ENCODE results near the gene GOLGA6L7.
"Not testable (repeated sequence)": the region's sequence is repeated elsewhere in the genome, so short reads cannot be mapped to it uniquely, and the experiment has no call there.

Gene GOLGA6L7

DNA sequence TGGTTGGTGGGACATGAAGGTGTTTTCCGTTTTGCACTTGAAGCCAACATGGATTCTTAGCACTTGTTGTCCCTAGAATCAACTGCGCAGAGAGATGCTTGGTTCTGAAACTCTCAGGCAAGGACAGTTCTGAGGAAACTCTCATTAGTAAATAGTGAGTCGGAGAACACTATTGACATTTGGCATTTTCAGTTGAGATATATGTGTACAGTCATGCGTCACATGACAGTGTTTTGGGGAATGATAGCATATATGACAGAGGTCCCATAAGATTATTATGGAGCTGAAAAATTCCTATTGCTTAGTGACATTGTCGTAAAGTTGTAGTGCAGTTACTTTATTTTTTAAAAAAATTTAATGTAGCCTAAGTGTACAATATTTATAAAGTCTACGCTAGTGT, 43.1 kb upstream of the GOLGA6L7 start:
- H3K79me2 ChIP-seq (ENCODE audit: control insufficient read depth, low read length) = no peaks in the 10 kb centered on the region

GRCh38 chr15:28890711-28891495, 42.5 kb upstream of the GOLGA6L7 start:
- H3K9me2 ChIP-seq (replicated peaks; ENCODE audit: control insufficient read depth, low read length) = no peaks in the 10 kb centered on the region
- no peaks in the 10 kb centered on the region for H3K36me3 ChIP-seq (ENCODE audit: control insufficient read depth, low read length)
- H3K27me3 ChIP-seq (ENCODE audit: control insufficient read depth, low read length) = no peaks in the 10 kb centered on the region
- no peak overlapping the region for H3K27ac ChIP-seq (ENCODE audit: low read depth, low read length)
- no peak overlapping the region for H3K4me2 ChIP-seq (ENCODE audit: low read length)
- no peaks in the 10 kb centered on the region for H3K79me2 ChIP-seq (ENCODE audit: control insufficient read depth, low read length)
- H3K9me3 ChIP-seq (ENCODE audit: control insufficient read depth, insufficient read depth, low read length) = no peaks in the 10 kb centered on the region
- H4K20me1 ChIP-seq (ENCODE audit: control insufficient read depth, insufficient read depth, low read depth, low read length) = no peaks in the 10 kb centered on the region
- H3K4me1 ChIP-seq (ENCODE audit: control insufficient read depth, low read length) = no peaks in the 10 kb centered on the region
- H3F3A ChIP-seq (ENCODE audit: control insufficient read depth, insufficient read depth) = no peaks in the 10 kb centered on the region
- TF ChIP-seq CTCF (IDR thresholded peaks at IDR 0.05; ENCODE audit: low read depth, low read length, poor library complexity, severe bottlenecking) (no peak), EZH2phosphoT487 (IDR thresholded peaks at IDR 0.05; ENCODE audit: borderline replicate concordance, low read length) (no peak)
- no peak overlapping the region for H3K4me3 ChIP-seq (ENCODE audit: low read length)

More for the DNA sequence above, 43.1 kb upstream of the GOLGA6L7 start:
- Histone ChIP-seq H3K9me3 (ENCODE audit: control insufficient read depth, insufficient read depth, low read length) (no peaks in the 10 kb centered on the region), H4K20me1 (ENCODE audit: control insufficient read depth, insufficient read depth, low read depth, low read length) (no peaks in the 10 kb centered on the region), H3K27me3 (ENCODE audit: control insufficient read depth, low read length) (no peaks in the 10 kb centered on the region), H3K4me3 (ENCODE audit: low read length) (no peak overlapping the region), H3K9me2 (replicated peaks; ENCODE audit: control insufficient read depth, low read length) (no peaks in the 10 kb centered on the region), H3K27ac (ENCODE audit: low read depth, low read length) (no peak overlapping the region), H3K4me1 (ENCODE audit: control insufficient read depth, low read length) (no peaks in the 10 kb centered on the region), H3F3A (ENCODE audit: control insufficient read depth, insufficient read depth) (no peaks in the 10 kb centered on the region), H3K4me2 (ENCODE audit: low read length) (no peak overlapping the region), H3K36me3 (ENCODE audit: control insufficient read depth, low read length) (no peaks in the 10 kb centered on the region)
- TF ChIP-seq CTCF (IDR thresholded peaks at IDR 0.05; ENCODE audit: low read depth, low read length, poor library complexity, severe bottlenecking) (no peak), EZH2phosphoT487 (IDR thresholded peaks at IDR 0.05; ENCODE audit: borderline replicate concordance, low read length) (no peak)

DNA sequence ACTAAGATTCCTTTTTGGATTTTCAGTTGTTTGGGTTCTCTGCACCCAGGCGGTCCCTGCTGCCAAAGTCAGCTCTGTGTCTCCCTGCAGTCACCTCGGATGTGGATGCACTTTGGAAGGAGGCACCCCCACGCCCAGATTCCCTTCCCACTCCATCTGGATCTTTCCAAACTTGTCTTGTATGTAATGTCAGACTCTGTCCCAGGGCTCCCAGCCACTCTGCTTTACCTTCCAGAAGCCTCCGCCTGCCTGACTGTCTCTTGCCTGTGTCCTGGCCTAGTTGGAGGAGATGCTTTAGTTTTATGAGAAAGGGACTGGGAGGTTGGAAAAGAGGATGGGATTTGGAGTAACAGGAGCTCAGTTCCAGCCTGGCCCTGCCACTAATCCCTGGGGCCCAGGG, 41.8 kb upstream of the GOLGA6L7 start:
- H3K27me3 ChIP-seq (ENCODE audit: control insufficient read depth, low read length); H3K4me1 ChIP-seq (ENCODE audit: control insufficient read depth, low read length); H3K36me3 ChIP-seq (ENCODE audit: control insufficient read depth, low read length); H3K4me2 ChIP-seq (ENCODE audit: low read length); H3F3A ChIP-seq (ENCODE audit: control insufficient read depth, insufficient read depth); H3K27ac ChIP-seq (ENCODE audit: low read depth, low read length); H3K9me2 ChIP-seq (replicated peaks; ENCODE audit: control insufficient read depth, low read length); H3K79me2 ChIP-seq (ENCODE audit: control insufficient read depth, low read length); H4K20me1 ChIP-seq (ENCODE audit: control insufficient read depth, insufficient read depth, low read depth, low read length); H3K4me3 ChIP-seq (ENCODE audit: low read length); H3K9me3 ChIP-seq (ENCODE audit: control insufficient read depth, insufficient read depth, low read length): not testable (repeated sequence)

- H3K27me3 ChIP-seq (ENCODE audit: control insufficient read depth, low read length); H3K27ac ChIP-seq (ENCODE audit: low read depth, low read length); H3K9me3 ChIP-seq (ENCODE audit: control insufficient read depth, insufficient read depth, low read length); H3K4me2 ChIP-seq (ENCODE audit: low read length); H3K36me3 ChIP-seq (ENCODE audit: control insufficient read depth, low read length); H3K4me3 ChIP-seq (ENCODE audit: low read length); H3K79me2 ChIP-seq (ENCODE audit: control insufficient read depth, low read length); H3F3A ChIP-seq (ENCODE audit: control insufficient read depth, insufficient read depth); H3K4me1 ChIP-seq (ENCODE audit: control insufficient read depth, low read length); H4K20me1 ChIP-seq (ENCODE audit: control insufficient read depth, insufficient read depth, low read depth, low read length); H3K9me2 ChIP-seq (replicated peaks; ENCODE audit: control insufficient read depth, low read length): not testable (repeated sequence)
Measured at GRCh38 chr15:28889871-28890270, 41.4 kb upstream of the GOLGA6L7 start.

Measured in DOHH2 (cell line).